ENCODE measurements around the gene NUMBL. TPM values are rescaled to one million over a fixed set of nuclear protein-coding genes. Genes with fewer than 3 reads are reported as not detected.
A peak's percentile ranks its signal among the peaks of the same experiment; 100 is the strongest.

The NUMBL gene
- total and polyA plus RNA-seq, 8 donors = 10.1 to 254 (median 18.7) TPM

GRCh38 chr19:40642051-40642706, 48.3 kb downstream of the NUMBL start:
- TF ChIP-seq POLR2A (IDR thresholded peaks at IDR 0.05) = no peak
- no peak for TF ChIP-seq POLR2AphosphoS5 (IDR thresholded peaks at IDR 0.05)
- no peak for TF ChIP-seq EP300 (IDR thresholded peaks at IDR 0.05)
- TF ChIP-seq, protein P1, sequence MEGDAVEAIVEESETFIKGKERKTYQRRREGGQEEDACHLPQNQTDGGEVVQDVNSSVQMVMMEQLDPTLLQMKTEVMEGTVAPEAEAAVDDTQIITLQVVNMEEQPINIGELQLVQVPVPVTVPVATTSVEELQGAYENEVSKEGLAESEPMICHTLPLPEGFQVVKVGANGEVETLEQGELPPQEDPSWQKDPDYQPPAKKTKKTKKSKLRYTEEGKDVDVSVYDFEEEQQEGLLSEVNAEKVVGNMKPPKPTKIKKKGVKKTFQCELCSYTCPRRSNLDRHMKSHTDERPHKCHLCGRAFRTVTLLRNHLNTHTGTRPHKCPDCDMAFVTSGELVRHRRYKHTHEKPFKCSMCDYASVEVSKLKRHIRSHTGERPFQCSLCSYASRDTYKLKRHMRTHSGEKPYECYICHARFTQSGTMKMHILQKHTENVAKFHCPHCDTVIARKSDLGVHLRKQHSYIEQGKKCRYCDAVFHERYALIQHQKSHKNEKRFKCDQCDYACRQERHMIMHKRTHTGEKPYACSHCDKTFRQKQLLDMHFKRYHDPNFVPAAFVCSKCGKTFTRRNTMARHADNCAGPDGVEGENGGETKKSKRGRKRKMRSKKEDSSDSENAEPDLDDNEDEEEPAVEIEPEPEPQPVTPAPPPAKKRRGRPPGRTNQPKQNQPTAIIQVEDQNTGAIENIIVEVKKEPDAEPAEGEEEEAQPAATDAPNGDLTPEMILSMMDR (IDR thresholded peaks at IDR 0.05) = no peak
- intact Hi-C loops (cut with DNase I; ENCODE audit: low total_unique reads) = no loop called here
- no peak for DNase-seq
- Histone ChIP-seq H3K36me3 (no peaks in the 10 kb centered on the region), H3K4me3 (no peak overlapping the region), H3K9me3 (no peaks in the 10 kb centered on the region), H3K27ac (peak overlapping the region in 3 of 5 donors; percentile 43 to 72 (median 69)), H3K27me3 (no peaks in the 10 kb centered on the region), H3K4me1 (peaks cover 13 to 38% (median 26%) of the 10 kb centered on the region in 4 donors)
- 87 to 94% (median 90%) methylated on average over 18 of the region's 18 CpGs for WGBS, 5 donors

DNA sequence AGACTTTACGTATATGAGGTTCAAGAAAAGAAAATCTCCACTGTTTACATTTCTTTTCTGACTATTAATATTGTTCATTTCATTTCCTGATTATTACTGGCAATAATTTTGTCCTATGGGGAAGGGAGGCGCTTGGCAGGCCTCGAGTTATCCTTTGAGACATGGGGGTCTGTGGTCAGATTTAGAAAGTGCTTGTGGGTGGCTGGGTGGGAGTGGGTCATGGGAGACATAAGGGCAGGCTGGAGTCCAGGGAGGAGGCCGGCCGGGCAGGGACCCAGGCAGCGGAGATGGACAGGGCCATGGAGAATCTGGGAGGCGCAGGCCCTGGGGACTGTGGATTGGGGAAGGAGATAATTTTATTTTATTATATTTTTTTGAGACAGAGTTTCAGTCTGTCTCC, 49.2 kb downstream of the NUMBL start:
- Histone ChIP-seq H3K4me1 (peaks cover 13 to 30% (median 21%) of the 10 kb centered on the region in 4 donors), H3K9me3 (no peaks in the 10 kb centered on the region), H3K27me3 (peaks cover 0 to under 1% (median 0%) of the 10 kb centered on the region in 3 donors), H3K36me3 (no peaks in the 10 kb centered on the region), H3K4me3 (no peak overlapping the region), H3K27ac (peak overlapping the region; percentile 43 to 72 (median 63))
- no peak for TF ChIP-seq POLR2AphosphoS5 (IDR thresholded peaks at IDR 0.05)
- no peak for TF ChIP-seq EP300 (IDR thresholded peaks at IDR 0.05)
- TF ChIP-seq, protein P1 (IDR thresholded peaks at IDR 0.05) = no peak
- TF ChIP-seq POLR2A (IDR thresholded peaks at IDR 0.05) = no peak
- WGBS, 5 donors = 57 to 68% (median 62%) methylated on average over 7 of the region's 7 CpGs
- intact Hi-C loops (cut with DNase I; ENCODE audit: low total_unique reads) = no loop called here
- peak in 1 of 2 donors; percentile 76 for DNase-seq

- Histone ChIP-seq H3K36me3 (no peaks in the 10 kb centered on the region), H3K4me1 (peaks cover 13 to 29% (median 19%) of the 10 kb centered on the region in 4 donors), H3K4me3 (no peak overlapping the region), H3K9me3 (no peaks in the 10 kb centered on the region), H3K27me3 (peaks cover 0 to 5% (median 0%) of the 10 kb centered on the region in 3 donors), H3K27ac (peak overlapping the region; percentile 28 to 72 (median 63))
- DNase-seq = peak in 1 of 2 donors; percentile 55
- TF ChIP-seq EP300 (IDR thresholded peaks at IDR 0.05) = no peak
- TF ChIP-seq, protein P1 (IDR thresholded peaks at IDR 0.05) = no peak
- 25 to 37% (median 29%) methylated on average over 5 of the region's 5 CpGs for WGBS, 5 donors
- intact Hi-C loops (cut with DNase I; ENCODE audit: low total_unique reads) = no loop called here
Observed at GRCh38 chr19:40640744-40641143, 49.7 kb downstream of the NUMBL start.

GRCh38 chr19:40639638-40639982, 50.8 kb downstream of the NUMBL start:
- peaks cover 0 to 12% (median 0%) of the 10 kb centered on the region in 3 donors for H3K27me3 ChIP-seq
- no peaks in the 10 kb centered on the region for H3K36me3 ChIP-seq
- H3K9me3 ChIP-seq = no peaks in the 10 kb centered on the region
- TF ChIP-seq, protein P1 (IDR thresholded peaks at IDR 0.05) = no peak
- no peak for TF ChIP-seq POLR2AphosphoS5 (IDR thresholded peaks at IDR 0.05)
- no peak for TF ChIP-seq EP300 (IDR thresholded peaks at IDR 0.05)
- TF ChIP-seq POLR2A (IDR thresholded peaks at IDR 0.05) = no peak
- H3K4me3 ChIP-seq = no peak overlapping the region
- 69 to 89% (median 75%) methylated on average over 6 of the region's 6 CpGs for WGBS, 5 donors
- intact Hi-C loops (cut with DNase I; ENCODE audit: low total_unique reads) = no loop called here
- peak overlapping the region in 1 of 5 donors; percentile 14 for H3K27ac ChIP-seq
- no peak for DNase-seq
- H3K4me1 ChIP-seq = peaks cover 5 to 21% (median 11%) of the 10 kb centered on the region in 4 donors
